A549 treated with Hydrocortisone at 1 μM for 4 hours (cell line): ENCODE data around the gene KRTCAP3. TPM values are rescaled to one million over a fixed set of nuclear protein-coding genes. Genes with fewer than 3 reads are reported as not detected.

ENCODE experiments used
- total RNA-seq: library from RNA; stranded (reverse); fragments of 200-300 nt; extraction: Qiagen RNA extraction; gene quantifications from 5 replicates; pipeline ENCODE4 v1.2.3, GENCODE V29; 2022

KRTCAP3 gene, protein sequence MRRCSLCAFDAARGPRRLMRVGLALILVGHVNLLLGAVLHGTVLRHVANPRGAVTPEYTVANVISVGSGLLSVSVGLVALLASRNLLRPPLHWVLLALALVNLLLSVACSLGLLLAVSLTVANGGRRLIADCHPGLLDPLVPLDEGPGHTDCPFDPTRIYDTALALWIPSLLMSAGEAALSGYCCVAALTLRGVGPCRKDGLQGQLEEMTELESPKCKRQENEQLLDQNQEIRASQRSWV
- total RNA-seq = 0.45 to 1.2 TPM (median 0.62 TPM) in 5 replicates

DNA sequence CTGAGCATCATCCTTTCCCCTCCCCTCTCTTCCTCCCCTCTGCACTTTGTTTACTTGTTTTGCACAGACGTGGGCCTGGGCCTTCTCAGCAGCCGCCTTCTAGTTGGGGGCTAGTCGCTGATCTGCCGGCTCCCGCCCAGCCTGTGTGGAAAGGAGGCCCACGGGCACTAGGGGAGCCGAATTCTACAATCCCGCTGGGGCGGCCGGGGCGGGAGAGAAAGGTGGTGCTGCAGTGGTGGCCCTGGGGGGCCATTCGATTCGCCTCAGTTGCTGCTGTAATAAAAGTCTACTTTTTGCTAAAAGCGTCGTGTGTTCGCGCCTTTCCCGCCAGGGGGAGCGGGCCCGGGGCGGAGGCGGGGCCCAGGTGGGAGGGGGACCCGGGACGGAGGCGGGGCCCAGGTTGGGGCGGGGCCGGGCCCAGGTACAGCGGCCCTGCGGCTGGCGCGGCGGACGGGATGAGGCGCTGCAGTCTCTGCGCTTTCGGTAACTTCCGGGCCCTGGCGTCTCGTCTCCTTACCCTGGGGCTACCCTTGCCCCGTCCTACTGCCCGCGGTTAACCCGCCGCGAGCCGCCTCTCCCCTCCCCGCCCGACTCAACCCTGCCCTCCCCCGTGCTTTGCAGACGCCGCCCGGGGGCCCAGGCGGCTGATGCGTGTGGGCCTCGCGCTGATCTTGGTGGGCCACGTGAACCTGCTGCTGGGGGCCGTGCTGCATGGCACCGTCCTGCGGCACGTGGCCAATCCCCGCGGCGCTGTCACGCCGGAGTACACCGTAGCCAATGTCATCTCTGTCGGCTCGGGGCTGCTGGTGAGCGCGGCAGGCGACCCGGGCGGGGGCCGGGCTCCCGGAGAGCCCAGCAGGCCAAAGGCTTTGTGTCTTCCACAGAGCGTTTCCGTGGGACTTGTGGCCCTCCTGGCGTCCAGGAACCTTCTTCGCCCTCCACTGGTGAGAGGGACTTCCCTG, at the start of gene KRTCAP3:
Gene KRTCAP3, plus strand, starts transcription at position 424 of the 962 bp plus-strand sequence. Its CDS starts 32 bp downstream, at position 456.

DNA sequence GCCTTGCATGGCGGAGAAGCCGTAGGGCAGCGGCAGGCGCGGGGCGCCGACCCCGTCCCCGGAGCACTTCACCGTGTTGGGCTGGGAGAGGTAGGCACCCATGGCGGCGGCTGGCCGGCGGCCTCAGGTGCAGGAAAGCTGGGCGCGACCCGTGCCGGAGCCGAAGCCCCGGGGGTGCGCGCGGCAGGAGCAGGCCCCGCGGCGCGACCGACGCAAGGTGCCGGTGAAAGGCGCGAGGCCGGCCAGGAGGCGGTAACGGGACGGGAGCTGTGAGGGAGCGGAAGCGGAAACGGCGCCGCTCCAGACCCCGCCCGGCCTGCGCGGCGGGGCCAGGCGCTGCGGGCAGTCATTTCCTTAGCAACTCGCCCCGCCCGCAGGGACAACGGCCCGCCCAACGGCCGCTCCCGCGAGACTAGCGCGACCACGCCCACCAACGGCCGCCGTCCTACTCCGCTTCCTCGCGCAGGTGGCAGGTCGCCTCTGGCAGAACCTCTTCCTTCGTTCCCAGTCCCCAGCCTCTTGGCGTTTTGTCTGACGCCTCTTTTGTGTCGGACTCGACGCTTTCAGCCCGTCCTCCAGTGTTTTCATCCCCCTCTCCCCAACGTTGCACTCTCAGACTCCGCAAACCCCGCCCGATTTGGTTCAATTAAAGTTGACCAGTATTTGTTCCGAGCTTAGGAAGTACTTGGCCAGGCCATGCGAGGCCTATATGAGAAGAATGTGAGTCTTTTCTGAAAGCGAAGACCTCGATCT, 32.7 kb upstream of the KRTCAP3 start, which contains the start of gene PPM1G:
Gene PPM1G, minus strand, starts transcription at position 271 of the 753 bp plus-strand sequence. Its CDS starts 169 bp downstream, at position 102.

GRCh38 chr2:27428213-27428977, 13.8 kb upstream of the KRTCAP3 start, which contains the start of gene NRBP1:
TSS of gene NRBP1 (plus strand) at chr2:27428631. CDS start at chr2:27433274, 4,643 bp downstream.

GRCh38 chr2:27489498-27490397, 47.6 kb downstream of the KRTCAP3 start, which contains the start of gene IFT172:
TSS of gene IFT172 (minus strand) at chr2:27489743. CDS start at chr2:27489653, 90 bp downstream.

Other genes with a start within 250 kb of the KRTCAP3 start
- gene ATRAID, start 230.3 kb upstream of the KRTCAP3 start, total RNA-seq = 207 to 223 TPM (median 220 TPM) in 5 replicates
- 57.7 to 83.7 TPM (median 65.2 TPM) in 5 replicates for gene SLC5A6, start 230.1 kb upstream of the KRTCAP3 start, total RNA-seq
- gene CAD, start 225.0 kb upstream of the KRTCAP3 start, total RNA-seq = 56.9 to 63.5 TPM (median 59.3 TPM) in 5 replicates
- 2.8 to 3.6 TPM (median 3.2 TPM) in 5 replicates for gene SLC30A3, start 179.3 kb upstream of the KRTCAP3 start, total RNA-seq
- not detected in 5 replicates for gene DNAJC5G, start 166.9 kb upstream of the KRTCAP3 start, total RNA-seq
- gene TRIM54, start 160.0 kb upstream of the KRTCAP3 start, total RNA-seq = 0.81 to 1.1 TPM (median 0.88 TPM) in 5 replicates
- gene UCN, start 133.9 kb upstream of the KRTCAP3 start, total RNA-seq = 0.61 to 2.6 TPM (median 1.7 TPM) in 5 replicates
- 76.0 to 95.4 TPM (median 85.5 TPM) in 5 replicates for gene MPV17, start 119.3 kb upstream of the KRTCAP3 start, total RNA-seq
- gene GTF3C2, start 85.6 kb upstream of the KRTCAP3 start, total RNA-seq = 55.6 to 63.4 TPM (median 59.3 TPM) in 5 replicates
- gene EIF2B4, start 72.0 kb upstream of the KRTCAP3 start, total RNA-seq = 54.9 to 59.4 TPM (median 55.5 TPM) in 5 replicates
- 141 to 146 TPM (median 144 TPM) in 5 replicates for gene SNX17, start 71.8 kb upstream of the KRTCAP3 start, total RNA-seq
- 12.9 to 14.5 TPM (median 13.6 TPM) in 5 replicates for gene ZNF513, start 61.6 kb upstream of the KRTCAP3 start, total RNA-seq
- gene PPM1G, start 32.8 kb upstream of the KRTCAP3 start, total RNA-seq = 152 to 168 TPM (median 161 TPM) in 5 replicates
- gene NRBP1, start 13.8 kb upstream of the KRTCAP3 start, total RNA-seq = 126 to 136 TPM (median 129 TPM) in 5 replicates
- gene IFT172, start 47.4 kb downstream of the KRTCAP3 start, total RNA-seq = 7.0 to 9.7 TPM (median 8.2 TPM) in 5 replicates
- 3.5 to 5.8 TPM (median 4.4 TPM) in 5 replicates for gene FNDC4, start 52.8 kb downstream of the KRTCAP3 start, total RNA-seq
- gene GCKR, start 54.5 kb downstream of the KRTCAP3 start, total RNA-seq = 0.09 to 0.84 TPM (median 0.29 TPM) in 4 of 5 replicates, not detected in the other
- gene ZNF512, start 140.7 kb downstream of the KRTCAP3 start, total RNA-seq = 16.5 to 22.9 TPM (median 18.7 TPM) in 5 replicates
- gene CCDC121, start 186.6 kb downstream of the KRTCAP3 start, total RNA-seq = 3.3 to 5.0 TPM (median 3.7 TPM) in 5 replicates
- 57.0 to 65.3 TPM (median 59.1 TPM) in 5 replicates for gene GPN1, start 186.7 kb downstream of the KRTCAP3 start, total RNA-seq
- 29.5 to 33.4 TPM (median 31.9 TPM) in 5 replicates for gene SUPT7L, start 221.2 kb downstream of the KRTCAP3 start, total RNA-seq
- 27.0 to 40.2 TPM (median 29.0 TPM) in 5 replicates for gene SLC4A1AP, start 221.5 kb downstream of the KRTCAP3 start, total RNA-seq